GM12801 (cell line): ENCODE results near the gene ZC3H15.

Source experiments
- CTCF ChIP-seq: IDR thresholded peaks from one replicate; pipeline ENCODE4 v1.5.1; 2011; ENCODE audit warnings: control low read depth; ENCODE audit not compliant: insufficient read length; ENCODE audit errors: extremely low read depth

The ZC3H15 gene

GRCh38 chr2:186503827-186504606, 18.0 kb downstream of the ZC3H15 start:
- TF ChIP-seq CTCF, result no peak

- TF ChIP-seq CTCF, result no peak
Observed at GRCh38 chr2:186508263-186508662, 22.2 kb downstream of the ZC3H15 start.

- TF ChIP-seq CTCF, result no peak
Observed at GRCh38 chr2:186515376-186515775, 29.3 kb downstream of the ZC3H15 start.

- TF ChIP-seq CTCF, result no peak
Observed at GRCh38 chr2:186516396-186516795, 30.3 kb downstream of the ZC3H15 start.

GRCh38 chr2:186517090-186517489, 31.0 kb downstream of the ZC3H15 start:
- TF ChIP-seq CTCF, result no peak

- TF ChIP-seq CTCF, result no peak
Observed at GRCh38 chr2:186518291-186518690, 32.2 kb downstream of the ZC3H15 start.

GRCh38 chr2:186518945-186519344, 32.9 kb downstream of the ZC3H15 start:
- TF ChIP-seq CTCF, result no peak
